Urinary bladder (tissue), 2 donors: ENCODE measurements around the gene GOLGA1. TPM values are rescaled to one million over a fixed set of nuclear protein-coding genes. Genes with fewer than 3 reads are reported as not detected.

Experiments used
- polyA plus RNA-seq: library from polyadenylated mRNA; stranded (reverse); fragments of 200-250 nt; gene quantifications from one replicate; pipeline ENCODE4 v1.2.3, GENCODE V29; 2013
- small RNA-seq: library from RNA; depleted of rRNA; stranded (forward); fragments of <200 nt; gene quantifications from one replicate; pipeline ENCODE3, GENCODE V24; 2014
- total RNA-seq: library from RNA; depleted of rRNA; stranded (reverse); fragments of >200 nt; gene quantifications from one replicate; pipeline ENCODE4 v1.2.3, GENCODE V29; 2014
- donor health status: healthy.

The GOLGA1 gene
- total and polyA plus RNA-seq, 2 donors: 14.2 to 17.7 TPM

Small RNA genes within 50 kb of the gene (small RNA-seq; reads per million reads assigned to genes)
- gene RNU4-82P: not detected

Other genes starting within 250 kb of the GOLGA1 start
- 1.4 TPM for gene NR6A1, start 169.8 kb downstream of the GOLGA1 start, total RNA-seq
- 0.29 TPM for gene NR6A1, start 169.8 kb downstream of the GOLGA1 start, polyA plus RNA-seq
- gene OLFML2A, start 163.9 kb downstream of the GOLGA1 start, total RNA-seq: 40.2 TPM
- gene OLFML2A, start 163.9 kb downstream of the GOLGA1 start, polyA plus RNA-seq: 36.8 TPM
- gene WDR38, start 87.6 kb downstream of the GOLGA1 start, total RNA-seq: not detected
- not detected for gene WDR38, start 87.6 kb downstream of the GOLGA1 start, polyA plus RNA-seq
- 1,117 TPM for gene RPL35, start 79.1 kb downstream of the GOLGA1 start, total RNA-seq
- gene RPL35, start 79.1 kb downstream of the GOLGA1 start, polyA plus RNA-seq: 2,692 TPM
- gene ARPC5L, start 79.0 kb downstream of the GOLGA1 start, total RNA-seq: 8.8 TPM
- gene ARPC5L, start 79.0 kb downstream of the GOLGA1 start, polyA plus RNA-seq: 30.3 TPM
- 25.1 TPM for gene SCAI, start 202.4 kb upstream of the GOLGA1 start, total RNA-seq
- gene SCAI, start 202.4 kb upstream of the GOLGA1 start, polyA plus RNA-seq: 1.8 TPM
- gene PPP6C, start 248.7 kb upstream of the GOLGA1 start, total RNA-seq: 19.9 TPM
- 20.8 TPM for gene PPP6C, start 248.7 kb upstream of the GOLGA1 start, polyA plus RNA-seq